ENCODE results near the gene ZNF610. TPM values are rescaled to one million over a fixed set of nuclear protein-coding genes. Genes with fewer than 3 reads are reported as not detected.
"Not testable (repeated sequence)": the region's sequence is repeated elsewhere in the genome, so short reads cannot be mapped to it uniquely, and the experiment has no call there.

Gene ZNF610
- not detected in 2 replicates for total RNA-seq (2022)
- percentile 5 among the genes with signal in this experiment for Bru-seq, nascent RNA
- percentile 5 among the genes with signal in this experiment for BruChase-seq, experiment 1, labeled RNA remaining after a 6-hour chase
- not detected for BruChase-seq, experiment 2, labeled RNA remaining after a 2-hour chase
- long read RNA-seq, result 0 reads

GRCh38 chr19:52336117-52336790 is at the start of gene ZNF610:
ZNF610 (plus strand) TSS chr19:52336243; CDS start chr19:52349173, 12,930 bp downstream.
- Mint-ChIP-seq H3K4me3 (ENCODE audit: low read depth, unreplicated experiment) (no peak within 1 kb of the TSS), H3K27me3 (ENCODE audit: unreplicated experiment) (no peaks in the 10 kb centered on the region), H3K27ac (ENCODE audit: unreplicated experiment) (no peak within 1 kb of the TSS), H3K9me3 (ENCODE audit: low read depth, unreplicated experiment) (peaks cover 28% of the 10 kb centered on the region), H3K4me1 (ENCODE audit: low read depth, unreplicated experiment) (no peaks in the 10 kb centered on the region), H3K36me3 (ENCODE audit: insufficient read depth, unreplicated experiment) (no peaks in the 10 kb centered on the region)
- intact Hi-C loops (cut with micrococcal nuclease; ENCODE audit: unreplicated experiment), result no loop called here
- CTCF ChIA-PET, result no interaction called here
- no peak for DNase-seq
- BruUV-seq (replicated peaks), result no TSS peak
- TF ChIP-seq, protein P1, sequence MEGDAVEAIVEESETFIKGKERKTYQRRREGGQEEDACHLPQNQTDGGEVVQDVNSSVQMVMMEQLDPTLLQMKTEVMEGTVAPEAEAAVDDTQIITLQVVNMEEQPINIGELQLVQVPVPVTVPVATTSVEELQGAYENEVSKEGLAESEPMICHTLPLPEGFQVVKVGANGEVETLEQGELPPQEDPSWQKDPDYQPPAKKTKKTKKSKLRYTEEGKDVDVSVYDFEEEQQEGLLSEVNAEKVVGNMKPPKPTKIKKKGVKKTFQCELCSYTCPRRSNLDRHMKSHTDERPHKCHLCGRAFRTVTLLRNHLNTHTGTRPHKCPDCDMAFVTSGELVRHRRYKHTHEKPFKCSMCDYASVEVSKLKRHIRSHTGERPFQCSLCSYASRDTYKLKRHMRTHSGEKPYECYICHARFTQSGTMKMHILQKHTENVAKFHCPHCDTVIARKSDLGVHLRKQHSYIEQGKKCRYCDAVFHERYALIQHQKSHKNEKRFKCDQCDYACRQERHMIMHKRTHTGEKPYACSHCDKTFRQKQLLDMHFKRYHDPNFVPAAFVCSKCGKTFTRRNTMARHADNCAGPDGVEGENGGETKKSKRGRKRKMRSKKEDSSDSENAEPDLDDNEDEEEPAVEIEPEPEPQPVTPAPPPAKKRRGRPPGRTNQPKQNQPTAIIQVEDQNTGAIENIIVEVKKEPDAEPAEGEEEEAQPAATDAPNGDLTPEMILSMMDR (IDR thresholded peaks at IDR 0.05; ENCODE audit: unreplicated experiment), result no peak

DNA sequence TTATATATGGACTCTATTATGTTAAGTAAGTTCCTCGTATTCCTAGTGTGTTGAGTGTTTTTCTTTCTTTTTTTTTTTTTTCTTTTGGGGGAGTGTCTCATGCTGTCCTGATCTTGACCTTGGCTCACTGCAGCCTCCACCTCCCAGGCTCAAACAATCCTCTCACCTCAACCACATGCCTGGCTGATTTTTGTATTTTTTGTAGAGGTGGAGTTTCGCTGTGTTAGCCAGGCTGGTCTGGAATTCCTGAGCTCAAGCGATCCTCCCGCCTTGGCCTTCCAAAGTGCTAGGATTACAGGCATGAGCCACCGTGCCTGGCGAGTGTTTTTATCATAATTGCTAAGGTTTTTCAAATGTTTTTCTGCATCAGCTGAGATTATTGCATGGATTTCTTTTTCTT is 49.8 kb upstream of the ZNF610 start:
- BruUV-seq (replicated peaks), result no TSS peak
- no peak overlapping the region for H3K4me3 Mint-ChIP-seq (ENCODE audit: low read depth, unreplicated experiment)
- peaks cover 75% of the 10 kb centered on the region for H3K36me3 Mint-ChIP-seq (ENCODE audit: insufficient read depth, unreplicated experiment)
- no peaks in the 10 kb centered on the region for H3K4me1 Mint-ChIP-seq (ENCODE audit: low read depth, unreplicated experiment)
- no peaks in the 10 kb centered on the region for H3K27me3 Mint-ChIP-seq (ENCODE audit: unreplicated experiment)
- no peak for DNase-seq
- intact Hi-C loops (cut with micrococcal nuclease; ENCODE audit: unreplicated experiment), result no loop called here
- TF ChIP-seq, protein P1 (IDR thresholded peaks at IDR 0.05; ENCODE audit: unreplicated experiment), result no peak
- H3K9me3 Mint-ChIP-seq (ENCODE audit: low read depth, unreplicated experiment), result peaks cover 15% of the 10 kb centered on the region
- CTCF ChIA-PET, result interaction anchor here (0.7 kb wide), 2 partner anchors 557 to 971 kb away, joined by 3 to 5 read pairs; no protein-coding TSS in a partner anchor
- H3K27ac Mint-ChIP-seq (ENCODE audit: unreplicated experiment), result no peak overlapping the region

GRCh38 chr19:52291781-52292180 is 44.3 kb upstream of the ZNF610 start:
- TF ChIP-seq, protein P1 (IDR thresholded peaks at IDR 0.05; ENCODE audit: unreplicated experiment), result no peak
- H3K4me1 Mint-ChIP-seq (ENCODE audit: low read depth, unreplicated experiment), result no peaks in the 10 kb centered on the region
- no peak overlapping the region for H3K4me3 Mint-ChIP-seq (ENCODE audit: low read depth, unreplicated experiment)
- BruUV-seq (replicated peaks), result no TSS peak
- peaks cover 38% of the 10 kb centered on the region for H3K36me3 Mint-ChIP-seq (ENCODE audit: insufficient read depth, unreplicated experiment)
- DNase-seq, result no peak
- intact Hi-C loops (cut with micrococcal nuclease; ENCODE audit: unreplicated experiment), result no loop called here
- H3K9me3 Mint-ChIP-seq (ENCODE audit: low read depth, unreplicated experiment), result peaks cover 16% of the 10 kb centered on the region
- no peaks in the 10 kb centered on the region for H3K27me3 Mint-ChIP-seq (ENCODE audit: unreplicated experiment)
- H3K27ac Mint-ChIP-seq (ENCODE audit: unreplicated experiment), result no peak overlapping the region
- CTCF ChIA-PET, result no interaction called here

DNA sequence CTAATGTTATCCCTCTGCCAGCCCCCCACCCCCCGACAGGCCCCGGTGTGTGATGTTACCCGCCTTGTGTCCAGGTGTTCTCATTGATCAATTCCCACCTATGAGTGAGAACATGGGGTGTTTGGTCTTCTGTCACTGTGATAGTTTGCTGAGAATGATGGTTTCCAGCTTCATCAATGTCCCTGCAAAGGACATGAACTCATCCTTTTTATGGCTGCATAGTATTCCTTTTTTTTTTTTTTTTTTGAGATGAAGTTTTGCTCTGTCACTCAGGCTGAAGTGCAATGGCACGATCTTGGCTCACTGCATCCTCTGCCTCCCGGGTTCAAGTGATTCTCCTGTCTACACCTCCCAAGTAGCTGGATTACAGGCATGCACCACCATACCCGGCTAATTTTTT is 43.1 kb upstream of the ZNF610 start:
- H3K4me3 Mint-ChIP-seq (ENCODE audit: low read depth, unreplicated experiment); H3K27me3 Mint-ChIP-seq (ENCODE audit: unreplicated experiment); intact Hi-C loops (cut with micrococcal nuclease; ENCODE audit: unreplicated experiment); H3K27ac Mint-ChIP-seq (ENCODE audit: unreplicated experiment); H3K4me1 Mint-ChIP-seq (ENCODE audit: low read depth, unreplicated experiment); DNase-seq; CTCF ChIA-PET; BruUV-seq (replicated peaks): not testable (repeated sequence)
- Mint-ChIP-seq H3K9me3 (ENCODE audit: low read depth, unreplicated experiment) (peaks cover 20% of the 10 kb centered on the region), H3K36me3 (ENCODE audit: insufficient read depth, unreplicated experiment) (peaks cover 31% of the 10 kb centered on the region)

- DNase-seq, result no peak
- intact Hi-C loops (cut with micrococcal nuclease; ENCODE audit: unreplicated experiment), result no loop called here
- Mint-ChIP-seq H3K9me3 (ENCODE audit: low read depth, unreplicated experiment) (peaks cover 19% of the 10 kb centered on the region), H3K27me3 (ENCODE audit: unreplicated experiment) (no peaks in the 10 kb centered on the region), H3K4me1 (ENCODE audit: low read depth, unreplicated experiment) (no peaks in the 10 kb centered on the region), H3K36me3 (ENCODE audit: insufficient read depth, unreplicated experiment) (peaks cover 6% of the 10 kb centered on the region), H3K4me3 (ENCODE audit: low read depth, unreplicated experiment) (peak overlapping the region; percentile 60), H3K27ac (ENCODE audit: unreplicated experiment) (no peak overlapping the region)
- no TSS peak for BruUV-seq (replicated peaks)
- CTCF ChIA-PET, result no interaction called here
- TF ChIP-seq, protein P1 (IDR thresholded peaks at IDR 0.05; ENCODE audit: unreplicated experiment), result no peak
Observed at GRCh38 chr19:52296400-52296772, 39.7 kb upstream of the ZNF610 start.
